Neural progenitor cell (in vitro differentiated cells): ENCODE data around the gene ZFAND2B. TPM values are rescaled to one million over a fixed set of nuclear protein-coding genes. Genes with fewer than 3 reads are reported as not detected.

Experiments used
- DNase-seq: peaks from one replicate; pipeline ENCODE4 v3.0.0-alpha.2; 2016; ENCODE audit warnings: low spot score
- H2AFZ ChIP-seq: fragments of 200-600 bp; sonication (generic); replicated peaks from 2 replicates; pipeline ENCODE4 v1.6.1; 2016; ENCODE audit warnings: antibody characterized with exemption
- H3F3A ChIP-seq: fragments of 200-600 bp; sonication (generic); 2 replicates; pipeline ENCODE4 v1.6.1; 2016; ENCODE audit warnings: antibody characterized with exemption, low read depth
- H3K27ac ChIP-seq: fragments of 200-600 bp; sonication (generic); 2 replicates; pipeline ENCODE4 v1.5.1; 2016; ENCODE audit warnings: mild to moderate bottlenecking
- H3K27me3 ChIP-seq: fragments of 200-600 bp; sonication (generic); 2 replicates; pipeline ENCODE4 v1.6.1; 2016; ENCODE audit warnings: mild to moderate bottlenecking, moderate library complexity
- H3K36me3 ChIP-seq: fragments of 200-600 bp; sonication (generic); 2 replicates; pipeline ENCODE4 v1.5.1; 2016
- H3K4me1 ChIP-seq: fragments of 200-600 bp; sonication (generic); 2 replicates; pipeline ENCODE4 v1.6.1; 2016; ENCODE audit warnings: mixed run types
- H3K4me2 ChIP-seq: fragments of 200-600 bp; sonication (generic); 2 replicates; pipeline ENCODE4 v1.6.1; 2016
- H3K4me3 ChIP-seq: fragments of 200-600 bp; sonication (generic); 2 replicates; pipeline ENCODE4 v1.5.1; 2016
- H3K79me2 ChIP-seq: fragments of 200-600 bp; sonication (generic); 2 replicates; pipeline ENCODE4 v1.6.1; 2016; ENCODE audit warnings: low read depth
- H3K9ac ChIP-seq: fragments of 200-600 bp; sonication (generic); 2 replicates; pipeline ENCODE4 v1.6.1; 2016
- H3K9me3 ChIP-seq: fragments of 200-600 bp; sonication (generic); 2 replicates; pipeline ENCODE4 v1.5.1; 2016; ENCODE audit warnings: low read depth
- H4K20me1 ChIP-seq: fragments of 200-600 bp; sonication (generic); 2 replicates; pipeline ENCODE4 v1.6.1; 2016; ENCODE audit warnings: low read depth
- H3K27ac Mint-ChIP-seq: 3 replicates; pipeline ENCODE4 v1.8.0; 2021; ENCODE audit warnings: mixed read lengths
- H3K27me3 Mint-ChIP-seq: 2 replicates; pipeline ENCODE4 v1.8.0; 2022; ENCODE audit warnings: low read depth, mild to moderate bottlenecking, inconsistent platforms, moderate library complexity, mixed read lengths; ENCODE audit not compliant: insufficient read depth
- H3K36me3 Mint-ChIP-seq: 3 replicates; pipeline ENCODE4 v1.8.0; 2021; ENCODE audit warnings: mixed read lengths
- H3K4me1 Mint-ChIP-seq: 3 replicates; pipeline ENCODE4 v1.8.0; 2021; ENCODE audit warnings: mixed read lengths
- H3K4me3 Mint-ChIP-seq: 3 replicates; pipeline ENCODE4 v1.8.0; 2021; ENCODE audit warnings: mild to moderate bottlenecking, moderate library complexity, mixed read lengths
- H3K9me3 Mint-ChIP-seq: 3 replicates; pipeline ENCODE4 v1.8.0; 2020; ENCODE audit warnings: mixed read lengths
- CTCF ChIP-seq: fragments of 200-600 bp; sonication (generic); IDR thresholded peaks from 2 replicates; pipeline ENCODE4 v1.5.1; 2017; ENCODE audit warnings: antibody characterized with exemption, mild to moderate bottlenecking
- EZH2 ChIP-seq: fragments of 200-600 bp; sonication (generic); IDR thresholded peaks from 2 replicates; pipeline ENCODE4 v1.6.1; 2017; ENCODE audit warnings: antibody characterized with exemption, mild to moderate bottlenecking, moderate library complexity
- EZH2phosphoT487 ChIP-seq: fragments of 200-600 bp; sonication (generic); IDR thresholded peaks from 2 replicates; pipeline ENCODE4 v1.6.1; 2017; ENCODE audit warnings: antibody characterized with exemption
- total RNA-seq: library from RNA; depleted of rRNA; stranded (reverse); fragments of >200 nt; gene quantifications from 2 replicates; pipeline ENCODE4 v1.2.3, GENCODE V29; 2015; ENCODE audit warnings: low replicate concordance

Gene ZFAND2B
- total RNA-seq, 1 donor from 2014 or later = 13.6 TPM

GRCh38 chr2:219161097-219161496 lies 45.5 kb upstream of the ZFAND2B start:
- no peaks in the 10 kb centered on the region for H3K79me2 ChIP-seq
- no peak for DNase-seq
- Mint-ChIP-seq H3K36me3 (peaks cover 3% of the 10 kb centered on the region), H3K9me3 (no peaks in the 10 kb centered on the region), H3K4me3 (peak overlapping the region; percentile 93), H3K4me1 (peaks cover 14% of the 10 kb centered on the region), H3K27ac (no peak overlapping the region), H3K27me3 (no peaks in the 10 kb centered on the region)
- H3K9me3 ChIP-seq = no peaks in the 10 kb centered on the region
- TF ChIP-seq EZH2 = no peak
- H3F3A ChIP-seq = peaks cover 27% of the 10 kb centered on the region
- no peak overlapping the region for H3K9ac ChIP-seq
- no peaks in the 10 kb centered on the region for H3K36me3 ChIP-seq
- peak overlapping the region; percentile 86 for H2AFZ ChIP-seq
- peak overlapping the region; percentile 67 for H3K4me3 ChIP-seq
- H4K20me1 ChIP-seq = peaks cover 27% of the 10 kb centered on the region
- H3K4me2 ChIP-seq = peak overlapping the region; percentile 88
- no peak overlapping the region for H3K27ac ChIP-seq
- H3K4me1 ChIP-seq = peaks cover 8% of the 10 kb centered on the region
- peaks cover 10% of the 10 kb centered on the region for H3K27me3 ChIP-seq

GRCh38 chr2:219163156-219163555 lies 43.4 kb upstream of the ZFAND2B start:
- no peaks in the 10 kb centered on the region for H3K79me2 ChIP-seq
- Mint-ChIP-seq H3K4me1 (peaks cover 14% of the 10 kb centered on the region), H3K4me3 (no peak overlapping the region), H3K27ac (no peak overlapping the region), H3K9me3 (no peaks in the 10 kb centered on the region), H3K27me3 (peaks cover 2% of the 10 kb centered on the region), H3K36me3 (no peaks in the 10 kb centered on the region)
- H3K9ac ChIP-seq = no peak overlapping the region
- H2AFZ ChIP-seq = no peak overlapping the region
- H3K9me3 ChIP-seq = no peaks in the 10 kb centered on the region
- peaks cover 10% of the 10 kb centered on the region for H3K27me3 ChIP-seq
- no peaks in the 10 kb centered on the region for H3K4me1 ChIP-seq
- no peaks in the 10 kb centered on the region for H3K36me3 ChIP-seq
- DNase-seq = no peak
- H3K27ac ChIP-seq = no peak overlapping the region
- H4K20me1 ChIP-seq = peaks cover 10% of the 10 kb centered on the region
- peaks cover 8% of the 10 kb centered on the region for H3F3A ChIP-seq
- H3K4me3 ChIP-seq = no peak overlapping the region
- H3K4me2 ChIP-seq = no peak overlapping the region
- TF ChIP-seq EZH2 = no peak

- H3K4me3 ChIP-seq = no peak overlapping the region
- no peaks in the 10 kb centered on the region for H3K9me3 ChIP-seq
- no peak for DNase-seq
Measured at GRCh38 chr2:219165058-219165911, 41.3 kb upstream of the ZFAND2B start.

GRCh38 chr2:219167997-219168396 lies 38.6 kb upstream of the ZFAND2B start:
- TF ChIP-seq CTCF = no peak
- no peak for TF ChIP-seq EZH2
- no peak for TF ChIP-seq EZH2phosphoT487
- H3K27me3 Mint-ChIP-seq = peaks cover 6% of the 10 kb centered on the region
- H3K79me2 ChIP-seq = no peaks in the 10 kb centered on the region
- H3K36me3 Mint-ChIP-seq = no peaks in the 10 kb centered on the region
- no peak overlapping the region for H3K4me3 Mint-ChIP-seq
- no peak overlapping the region for H3K27ac Mint-ChIP-seq
- H3F3A ChIP-seq = peaks cover 9% of the 10 kb centered on the region
- H3K4me2 ChIP-seq = no peak overlapping the region
- no peak for DNase-seq
- H3K27ac ChIP-seq = no peak overlapping the region
- peaks cover under 1% of the 10 kb centered on the region for H3K27me3 ChIP-seq
- no peaks in the 10 kb centered on the region for H3K4me1 Mint-ChIP-seq
- no peaks in the 10 kb centered on the region for H3K4me1 ChIP-seq
- no peaks in the 10 kb centered on the region for H3K9me3 Mint-ChIP-seq
- no peaks in the 10 kb centered on the region for H3K36me3 ChIP-seq
- H3K4me3 ChIP-seq = no peak overlapping the region
- H4K20me1 ChIP-seq = peaks cover 7% of the 10 kb centered on the region
- H3K9me3 ChIP-seq = no peaks in the 10 kb centered on the region
- no peak overlapping the region for H3K9ac ChIP-seq
- H2AFZ ChIP-seq = no peak overlapping the region

More at GRCh38 chr2:219165058-219165911, 41.3 kb upstream of the ZFAND2B start:
- no peaks in the 10 kb centered on the region for H3K36me3 ChIP-seq
- TF ChIP-seq EZH2 = no peak
- no peak for TF ChIP-seq CTCF
- TF ChIP-seq EZH2phosphoT487 = no peak
- peak overlapping the region; percentile 5 for H3K27ac Mint-ChIP-seq
- H3K9me3 Mint-ChIP-seq = no peaks in the 10 kb centered on the region
- no peaks in the 10 kb centered on the region for H3K79me2 ChIP-seq
- H3K4me3 Mint-ChIP-seq = no peak overlapping the region
- H3K27ac ChIP-seq = no peak overlapping the region
- H3K27me3 Mint-ChIP-seq = peaks cover 3% of the 10 kb centered on the region
- no peaks in the 10 kb centered on the region for H4K20me1 ChIP-seq
- H3F3A ChIP-seq = peaks cover 4% of the 10 kb centered on the region
- H3K27me3 ChIP-seq = peaks cover 10% of the 10 kb centered on the region
- H3K36me3 Mint-ChIP-seq = no peaks in the 10 kb centered on the region
- H3K9ac ChIP-seq = no peak overlapping the region
- H3K4me1 Mint-ChIP-seq = peaks cover 7% of the 10 kb centered on the region
- no peaks in the 10 kb centered on the region for H3K4me1 ChIP-seq
- no peak overlapping the region for H2AFZ ChIP-seq
- H3K4me2 ChIP-seq = no peak overlapping the region
